Stomach (tissue), 4 donors: Measurements from ENCODE around the gene YIF1B.

Source experiments
- CTCF ChIP-seq, 7 experiments: fragments of 450-650 bp in 4 of 7; fragments of 200-600 bp in 3 of 7; sonication (generic) in 3 of 7; IDR thresholded peaks; one replicate each; pipeline ENCODE4 v1.5.1; 2016 to 2019; ENCODE audit warnings: antibody characterized with exemption in 7 of 7, control low read depth in 2 of 7, mild to moderate bottlenecking in 1 of 7
- EP300 ChIP-seq: sonication (generic); formaldehyde crosslinking; IDR thresholded peaks from one replicate; pipeline ENCODE4 v1.6.1; 2017; ENCODE audit warnings: antibody characterized with exemption
- POLR2A ChIP-seq, 4 donors: fragments of 450-650 bp; IDR thresholded peaks; one replicate each; pipeline ENCODE4 v1.6.1; 2016; ENCODE audit warnings: antibody characterized with exemption in 4 of 4, control low read depth in 2 of 4, mild to moderate bottlenecking in 1 of 4, moderate library complexity in 1 of 4

GRCh38 chr19:38306236-38306635 lies 9.5 kb downstream of the YIF1B start:
- TF ChIP-seq CTCF (IDR thresholded peaks at IDR 0.05) (no peak), POLR2A (IDR thresholded peaks at IDR 0.05) (no peak), EP300 (no peak)
